HepG2 (cell line): ENCODE data around the gene C5orf34. TPM values are rescaled to one million over a fixed set of nuclear protein-coding genes. Genes with fewer than 3 reads are reported as not detected.

Source experiments
- ATAC-seq: fragments of 200-7000 bp; cut with Tn5 transposase; 3 replicates; pipeline ENCODE4 v1.9.1; 2020; ENCODE audit warnings: mild to moderate bottlenecking, moderate library complexity
- BruUV-seq: library from RNA; stranded (reverse); fragments of 400-500 nt; replicated peaks from 2 replicates; lab custom pipeline; 2021; lab: Mats Ljungman, UMichigan
- CTCF ChIA-PET: fragments of 300-600 bp; formaldehyde crosslinking; extraction: SDS; loops from one replicate; lab custom pipeline; 2021; ENCODE audit warnings: low total read pairs, inconsistent platforms, low intra/inter-chr PET ratio; lab: Yijun Ruan, JAX
- POLR2A ChIA-PET: fragments of 350-600 bp; sonication (Branson Sonifier 250); formaldehyde crosslinking; loops from one replicate; lab custom pipeline; 2020; ENCODE audit warnings: antibody characterized with exemption, inconsistent platforms; lab: Yijun Ruan, JAX
- DNase-seq: peaks from one replicate; pipeline ENCODE4 v3.0.0-alpha.2; 2015; ENCODE audit warnings: low spot score
- FAIRE-seq: peaks from 3 replicates; lab custom pipeline; 2011; peaks lifted over from hg19 to GRCh38; lab: Jason Lieb, UNC
- H2AFZ ChIP-seq: one replicate; pipeline ENCODE4 v1.6.1; 2011; ENCODE audit warnings: low read length, inconsistent platforms
- H3K27ac ChIP-seq: fragments of 300-600 bp; 3 replicates; pipeline ENCODE4 v1.8.0; 2011; ENCODE audit warnings: mixed run types, mild to moderate bottlenecking, mixed read lengths, low read length, inconsistent platforms; ENCODE audit not compliant: insufficient read depth; ENCODE audit errors: extremely low read length
- H3K27me3 ChIP-seq, 2 experiments: fragments of 200-600 bp in 1 of 2; 2 replicates in 1 of 2; 3 replicates in 1 of 2; pipeline versions ENCODE4 v1.6.0 to v1.8.0; 2011; ENCODE audit warnings: low read length in 2 of 2, mild to moderate bottlenecking in 2 of 2, moderate library complexity in 2 of 2, inconsistent platforms in 1 of 2; ENCODE audit not compliant: insufficient read depth in 2 of 2, control insufficient read depth in 1 of 2
- H3K36me3 ChIP-seq, 2 experiments: fragments of 200-600 bp in 1 of 2; replicated peaks in 1 of 2; 2 replicates in 1 of 2; 3 replicates in 1 of 2; pipeline versions ENCODE4 v1.5.1 to v1.8.0; 2011; ENCODE audit warnings: low read length in 2 of 2, inconsistent platforms in 1 of 2; ENCODE audit not compliant: insufficient read depth in 2 of 2, control insufficient read depth in 1 of 2
- H3K4me1 ChIP-seq: 2 replicates; pipeline ENCODE4 v1.5.1; 2012; ENCODE audit warnings: low read length, inconsistent platforms; ENCODE audit not compliant: insufficient read depth
- H3K4me2 ChIP-seq: 2 replicates; pipeline ENCODE4 v1.6.0; 2011; ENCODE audit warnings: low read depth, low read length, inconsistent platforms
- H3K4me3 ChIP-seq, 3 experiments: fragments of 200-600 bp in 1 of 3; sonication (generic), shearing (Covaris generic) in 1 of 3; replicated peaks in 1 of 3; 2 replicates each; pipeline ENCODE4 v1.5.1; 2011 to 2016; ENCODE audit warnings: low read length in 3 of 3, inconsistent platforms in 2 of 3, low read depth in 2 of 3, mild to moderate bottlenecking in 2 of 3, control low read depth in 1 of 3, mixed read lengths in 1 of 3; ENCODE audit not compliant: insufficient read depth in 1 of 3
- H3K79me2 ChIP-seq: one replicate; pipeline ENCODE4 v1.6.1; 2011; ENCODE audit warnings: low read length, inconsistent platforms; ENCODE audit not compliant: insufficient read depth
- H3K9ac ChIP-seq: 2 replicates; pipeline ENCODE4 v1.6.0; 2011; ENCODE audit warnings: mild to moderate bottlenecking, low read depth, low read length, inconsistent platforms; ENCODE audit not compliant: insufficient read depth
- H3K9me3 ChIP-seq: 2 replicates; pipeline ENCODE4 v1.5.1; 2012; ENCODE audit warnings: mild to moderate bottlenecking, low read length
- H4K20me1 ChIP-seq: 2 replicates; pipeline ENCODE4 v1.6.0; 2011; ENCODE audit warnings: inconsistent platforms, mild to moderate bottlenecking, low read length, moderate library complexity; ENCODE audit not compliant: insufficient read depth
- ATF7-NPFF ChIP-seq: sonication (generic); formaldehyde crosslinking; IDR thresholded peaks from 2 replicates; pipeline ENCODE4 v1.8.1; 2023; ENCODE audit warnings: mild to moderate bottlenecking, low read depth, missing genetic modification reagents, moderate library complexity
- CBX1 ChIP-seq: IDR thresholded peaks from one replicate; pipeline ENCODE4 v1.6.1; 2016; ENCODE audit warnings: antibody characterized with exemption, low read depth
- CHCHD3 ChIP-seq: sonication (generic); formaldehyde crosslinking; IDR thresholded peaks from 2 replicates; pipeline ENCODE4 v1.8.0; 2022; ENCODE audit warnings: mild to moderate bottlenecking, missing genetic modification reagents, moderate library complexity
- CHD2 ChIP-seq: IDR thresholded peaks from 2 replicates; pipeline ENCODE4 v1.6.1; 2011; ENCODE audit warnings: low read depth, low read length, improper control_type of control experiment
- EZH2 ChIP-seq: conservative IDR thresholded peaks from 2 replicates; pipeline ENCODE4 v1.6.1; 2012; ENCODE audit warnings: mild to moderate bottlenecking, low read depth, low read length, moderate library complexity
- MAZ ChIP-seq, 2 experiments: sonication (generic) in 1 of 2; formaldehyde crosslinking in 1 of 2; IDR thresholded peaks; 2 replicates each; pipeline versions ENCODE4 v1.5.0 to v1.6.1; 2012 to 2020; ENCODE audit warnings: low read depth in 2 of 2, mild to moderate bottlenecking in 2 of 2, borderline replicate concordance in 1 of 2, improper control_type of control experiment in 1 of 2, low read length in 1 of 2, missing genetic modification reagents in 1 of 2, moderate library complexity in 1 of 2
- MED1 ChIP-seq: sonication (generic); formaldehyde crosslinking; IDR thresholded peaks from 2 replicates; pipeline ENCODE4 v1.4.0; 2020; ENCODE audit warnings: missing genetic modification reagents
- MTA3 ChIP-seq: sonication (generic); formaldehyde crosslinking; IDR thresholded peaks from 2 replicates; pipeline ENCODE4 v1.4.0; 2020; ENCODE audit warnings: missing genetic modification reagents
- NR1H2 ChIP-seq: sonication (generic); formaldehyde crosslinking; IDR thresholded peaks from 2 replicates; pipeline ENCODE4 v1.8.1; 2022; ENCODE audit warnings: low read depth, missing genetic modification reagents, borderline replicate concordance
- TGIF2 ChIP-seq: IDR thresholded peaks from 2 replicates; pipeline ENCODE4 v1.6.1; 2016; ENCODE audit warnings: control low read depth, missing compliant biosample characterization
- U2AF1 ChIP-seq: fragments of 200-400 bp; formaldehyde crosslinking; optimal IDR thresholded peaks from 2 replicates; pipeline ENCODE3; 2017; ENCODE audit warnings: mild to moderate bottlenecking, low read depth, low read length
- ZNF329 ChIP-seq: sonication (generic); formaldehyde crosslinking; IDR thresholded peaks from 2 replicates; pipeline ENCODE4 v1.9.0; 2021; ENCODE audit warnings: low read depth, mild to moderate bottlenecking, missing genetic modification reagents
- ZSCAN29 ChIP-seq: sonication (generic); formaldehyde crosslinking; conservative IDR thresholded peaks from 2 replicates; pipeline ENCODE4 v1.4.0; 2020; ENCODE audit warnings: mild to moderate bottlenecking, missing genetic modification reagents
- ZSCAN31 ChIP-seq: sonication (generic); formaldehyde crosslinking; IDR thresholded peaks from 2 replicates; pipeline ENCODE4 v1.5.0; 2020; ENCODE audit warnings: low read depth, mild to moderate bottlenecking, missing genetic modification reagents
- WGBS: methylation state at CpG from one replicate; pipeline ENCODE4 v1.1.6; 2017; ENCODE audit warnings: low lambda C conversion rate; 5-methylcytosine and 5-hydroxymethylcytosine counted together
- in situ Hi-C: cut with HindIII; loops from 2 replicates; pipeline ENCODE4 v1.10.0; 2017; ENCODE audit warnings: low pct_unique_long_range_greater_than_20kb; ENCODE audit not compliant: extremely low pct_ligation_motif_present
- intact Hi-C: fragments of 100-400 bp; cut with micrococcal nuclease; formaldehyde crosslinking; loops from one replicate; pipeline ENCODE4 v1.10.0; 2022; ENCODE audit not compliant: unreplicated experiment
- polyA plus RNA-seq, 8 experiments: library from polyadenylated mRNA; depleted of rRNA in 3 of 8; stranded (reverse) in 7 of 8; unstranded in 1 of 8; fragments of >200 nt; fragmentation: Illumina TruSeq in 4 of 8; extraction: Trizol in 4 of 8; gene quantifications; 2 replicates each; pipeline versions ENCODE4 v1.2.1 to v1.2.3, GENCODE V29; 2011 to 2016; ENCODE audit warnings: low read depth in 4 of 8, missing spikeins in 1 of 8, mixed read lengths in 1 of 8; ENCODE audit not compliant: insufficient read depth in 1 of 8
- total RNA-seq, 5 experiments: library from RNA; depleted of rRNA; stranded (reverse); fragments of >200 nt; fragmentation: Illumina TruSeq; extraction: Trizol; gene quantifications; 2 replicates each; pipeline ENCODE4 v1.2.3, GENCODE V29; 2016; ENCODE audit warnings: low read depth in 1 of 5
- TF ChIP-seq, protein P1 (sequence below): sonication (generic); formaldehyde crosslinking; IDR thresholded peaks from 2 replicates; pipeline ENCODE4 v1.5.0; 2020; ENCODE audit warnings: mild to moderate bottlenecking, low read depth, missing genetic modification reagents, borderline replicate concordance
- TF ChIP-seq, protein P2 (sequence below): sonication (generic); formaldehyde crosslinking; IDR thresholded peaks from 2 replicates; pipeline ENCODE4 v1.4.0; 2020; ENCODE audit warnings: missing genetic modification reagents, low read depth, mild to moderate bottlenecking, borderline replicate concordance
- TF ChIP-seq, protein P3 (sequence below): sonication (generic); formaldehyde crosslinking; IDR thresholded peaks from 2 replicates; pipeline ENCODE4 v1.5.0; 2020; ENCODE audit warnings: mild to moderate bottlenecking, missing genetic modification reagents
- TF ChIP-seq, protein P4 (sequence below): sonication (generic); formaldehyde crosslinking; IDR thresholded peaks from 2 replicates; pipeline ENCODE4 v1.5.0; 2020; ENCODE audit warnings: missing genetic modification reagents

Gene C5orf34
- total and polyA plus RNA-seq, 2 of the 13 experiments (the other 11 are each of a cell fraction or from before 2014, with no cell fraction given), result 3.2 to 6.4 TPM

DNA sequence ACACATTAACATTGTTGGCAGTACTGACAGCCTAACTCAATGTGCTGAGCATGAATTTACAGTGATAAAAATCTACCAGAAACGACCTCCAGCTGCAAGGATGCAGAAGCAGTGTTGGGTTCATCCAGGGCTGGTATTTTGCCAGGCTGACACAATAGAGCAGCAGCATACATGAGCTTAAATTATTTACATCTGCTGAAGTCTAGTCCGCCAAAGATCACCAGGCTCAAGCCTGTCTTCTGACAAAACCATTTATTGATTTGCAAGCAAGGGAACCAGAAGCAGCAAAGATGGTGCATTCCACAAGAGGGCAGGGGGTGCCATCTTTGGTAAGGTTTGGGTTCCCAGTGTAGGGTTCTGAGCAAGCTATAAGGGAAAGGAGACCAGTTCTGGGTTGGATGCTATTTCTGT lies 8.7 kb upstream of the C5orf34 start:
- ChIA-PET POLR2A (interaction anchor here (1.2 to 2.1 kb wide), 2 partner anchors 9 to 10 kb away, joined by 3 to 15 read pairs; partner anchors contain the start of gene C5orf34), CTCF (no interaction called here)
- Histone ChIP-seq H3K4me1 (peaks cover 6% of the 10 kb centered on the region), H3K79me2 (no peaks in the 10 kb centered on the region), H4K20me1 (no peaks in the 10 kb centered on the region), H2AFZ (no peak overlapping the region), H3K4me3 (no peak overlapping the region), H3K36me3 (peaks cover 0 to 10% of the 10 kb centered on the region in 2 experiments; a peak in 2 of 5 replicates), H3K27me3 (no peaks in the 10 kb centered on the region), H3K9me3 (no peaks in the 10 kb centered on the region), H3K4me2 (no peak overlapping the region), H3K27ac (no peak overlapping the region)
- intact Hi-C loops (no loop called here), in situ Hi-C loops (no loop called here)
- BruUV-seq, result TSS peak; percentile 24
- FAIRE-seq, result no peak
- DNase-seq, result no peak
- ATAC-seq, result peak; percentile 61
- TF ChIP-seq ZSCAN31 (CRISPR knock-in tag) (no peak), CHD2 (no peak), U2AF1 (no peak), CHCHD3 (CRISPR knock-in tag) (no peak), ZNF329 (no peak), MAZ (IDR thresholded peaks at IDR 0.05; ENCODE audit: borderline replicate concordance, low read depth, low read length) (no peak), MAZ (CRISPR knock-in tag; IDR thresholded peaks at IDR 0.05; ENCODE audit: low read depth) (no peak), NR1H2 (CRISPR knock-in tag) (no peak), CBX1 (no peak), MTA3 (CRISPR knock-in tag) (no peak), ATF7-NPFF (CRISPR knock-in tag) (no peak), EZH2 (no peak), ZSCAN29 (CRISPR knock-in tag) (no peak), TGIF2 (CRISPR knock-in tag) (no peak), MED1 (no peak)
- TF ChIP-seq, protein P1, sequence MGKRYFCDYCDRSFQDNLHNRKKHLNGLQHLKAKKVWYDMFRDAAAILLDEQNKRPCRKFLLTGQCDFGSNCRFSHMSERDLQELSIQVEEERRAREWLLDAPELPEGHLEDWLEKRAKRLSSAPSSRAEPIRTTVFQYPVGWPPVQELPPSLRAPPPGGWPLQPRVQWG, result no peak
- TF ChIP-seq, protein P2, sequence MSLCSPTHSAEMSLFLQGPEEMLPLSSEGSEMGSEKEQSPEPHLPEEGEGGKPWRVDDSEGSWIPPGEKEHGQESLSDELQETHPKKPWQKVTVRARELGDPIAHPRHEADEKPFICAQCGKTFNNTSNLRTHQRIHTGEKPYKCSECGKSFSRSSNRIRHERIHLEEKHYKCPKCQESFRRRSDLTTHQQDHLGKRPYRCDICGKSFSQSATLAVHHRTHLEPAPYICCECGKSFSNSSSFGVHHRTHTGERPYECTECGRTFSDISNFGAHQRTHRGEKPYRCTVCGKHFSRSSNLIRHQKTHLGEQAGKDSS (CRISPR knock-in tag), result no peak
- TF ChIP-seq, protein P3, sequence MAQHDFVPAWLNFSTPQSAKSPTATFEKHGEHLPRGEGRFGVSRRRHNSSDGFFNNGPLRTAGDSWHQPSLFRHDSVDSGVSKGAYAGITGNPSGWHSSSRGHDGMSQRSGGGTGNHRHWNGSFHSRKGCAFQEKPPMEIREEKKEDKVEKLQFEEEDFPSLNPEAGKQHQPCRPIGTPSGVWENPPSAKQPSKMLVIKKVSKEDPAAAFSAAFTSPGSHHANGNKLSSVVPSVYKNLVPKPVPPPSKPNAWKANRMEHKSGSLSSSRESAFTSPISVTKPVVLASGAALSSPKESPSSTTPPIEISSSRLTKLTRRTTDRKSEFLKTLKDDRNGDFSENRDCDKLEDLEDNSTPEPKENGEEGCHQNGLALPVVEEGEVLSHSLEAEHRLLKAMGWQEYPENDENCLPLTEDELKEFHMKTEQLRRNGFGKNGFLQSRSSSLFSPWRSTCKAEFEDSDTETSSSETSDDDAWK (CRISPR knock-in tag), result no peak
- TF ChIP-seq, protein P4, sequence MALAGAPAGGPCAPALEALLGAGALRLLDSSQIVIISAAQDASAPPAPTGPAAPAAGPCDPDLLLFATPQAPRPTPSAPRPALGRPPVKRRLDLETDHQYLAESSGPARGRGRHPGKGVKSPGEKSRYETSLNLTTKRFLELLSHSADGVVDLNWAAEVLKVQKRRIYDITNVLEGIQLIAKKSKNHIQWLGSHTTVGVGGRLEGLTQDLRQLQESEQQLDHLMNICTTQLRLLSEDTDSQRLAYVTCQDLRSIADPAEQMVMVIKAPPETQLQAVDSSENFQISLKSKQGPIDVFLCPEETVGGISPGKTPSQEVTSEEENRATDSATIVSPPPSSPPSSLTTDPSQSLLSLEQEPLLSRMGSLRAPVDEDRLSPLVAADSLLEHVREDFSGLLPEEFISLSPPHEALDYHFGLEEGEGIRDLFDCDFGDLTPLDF (CRISPR knock-in tag), result no peak
- TF ChIP-seq, all 625 proteins: peak for 0
- no peak overlapping the region for H3K9ac ChIP-seq
- WGBS, result 72% methylated on average over 2 of the region's 2 CpGs
